ENCODE results near the gene TMEM87B. TPM values are rescaled to one million over a fixed set of nuclear protein-coding genes. Genes with fewer than 3 reads are reported as not detected.

Gene TMEM87B
- total RNA-seq, 1 experiment from 2014 or later = 21.8 TPM

DNA sequence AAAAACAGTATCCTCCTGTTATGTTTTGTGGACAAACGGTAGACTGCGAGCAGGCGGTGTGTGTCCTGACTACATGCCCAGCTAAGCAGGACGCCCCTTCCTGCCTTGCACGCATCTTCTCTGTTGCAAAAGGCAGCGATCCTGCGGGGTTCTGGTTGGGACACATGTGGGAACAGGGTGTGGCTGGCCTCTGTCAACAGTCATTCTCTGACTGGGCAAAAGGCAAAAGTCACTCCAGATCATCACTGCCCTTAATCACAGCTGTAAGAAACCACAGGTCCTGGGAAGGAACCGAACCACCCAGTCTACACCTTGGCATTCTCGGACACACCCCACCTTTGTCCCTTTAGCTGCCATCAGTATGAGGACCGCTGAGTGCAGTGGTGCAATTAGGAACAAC is 44.3 kb upstream of the TMEM87B start:
- no peaks in the 10 kb centered on the region for H3K4me1 ChIP-seq (ENCODE audit: insufficient read depth, low read length, poor library complexity, severe bottlenecking)
- ChIA-PET CTCF (no interaction called here), POLR2A (ENCODE audit: low non-redundant PET) (no interaction called here)
- no peaks in the 10 kb centered on the region for H3K9me3 ChIP-seq (ENCODE audit: low read depth, low read length, poor library complexity, severe bottlenecking)
- no peaks in the 10 kb centered on the region for H3K27me3 ChIP-seq (replicated peaks; ENCODE audit: insufficient read depth, low read depth, low read length, poor library complexity)
- peaks cover 17% of the 10 kb centered on the region for H3K36me3 ChIP-seq (ENCODE audit: insufficient read depth, low read length, poor library complexity, severe bottlenecking)
- BruUV-seq (replicated peaks) = no TSS peak
- intact Hi-C loops (cut with micrococcal nuclease; ENCODE audit: unreplicated experiment) = no loop called here
- no peak overlapping the region for H3K27ac ChIP-seq (ENCODE audit: low read depth, low read length, poor library complexity, severe bottlenecking)
- TF ChIP-seq EZH2 (IDR thresholded peaks at IDR 0.05; ENCODE audit: borderline replicate concordance, low read depth, low read length, poor library complexity, severe bottlenecking) = no peak
- TF ChIP-seq, protein P1, sequence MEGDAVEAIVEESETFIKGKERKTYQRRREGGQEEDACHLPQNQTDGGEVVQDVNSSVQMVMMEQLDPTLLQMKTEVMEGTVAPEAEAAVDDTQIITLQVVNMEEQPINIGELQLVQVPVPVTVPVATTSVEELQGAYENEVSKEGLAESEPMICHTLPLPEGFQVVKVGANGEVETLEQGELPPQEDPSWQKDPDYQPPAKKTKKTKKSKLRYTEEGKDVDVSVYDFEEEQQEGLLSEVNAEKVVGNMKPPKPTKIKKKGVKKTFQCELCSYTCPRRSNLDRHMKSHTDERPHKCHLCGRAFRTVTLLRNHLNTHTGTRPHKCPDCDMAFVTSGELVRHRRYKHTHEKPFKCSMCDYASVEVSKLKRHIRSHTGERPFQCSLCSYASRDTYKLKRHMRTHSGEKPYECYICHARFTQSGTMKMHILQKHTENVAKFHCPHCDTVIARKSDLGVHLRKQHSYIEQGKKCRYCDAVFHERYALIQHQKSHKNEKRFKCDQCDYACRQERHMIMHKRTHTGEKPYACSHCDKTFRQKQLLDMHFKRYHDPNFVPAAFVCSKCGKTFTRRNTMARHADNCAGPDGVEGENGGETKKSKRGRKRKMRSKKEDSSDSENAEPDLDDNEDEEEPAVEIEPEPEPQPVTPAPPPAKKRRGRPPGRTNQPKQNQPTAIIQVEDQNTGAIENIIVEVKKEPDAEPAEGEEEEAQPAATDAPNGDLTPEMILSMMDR (conservative IDR thresholded peaks at IDR 0.05; ENCODE audit: low read depth, low read length) = no peak
- no peak for DNase-seq (ENCODE audit: low spot score)
- no peak overlapping the region for H3K4me3 ChIP-seq (ENCODE audit: low read depth, low read length, poor library complexity, severe bottlenecking)

DNA sequence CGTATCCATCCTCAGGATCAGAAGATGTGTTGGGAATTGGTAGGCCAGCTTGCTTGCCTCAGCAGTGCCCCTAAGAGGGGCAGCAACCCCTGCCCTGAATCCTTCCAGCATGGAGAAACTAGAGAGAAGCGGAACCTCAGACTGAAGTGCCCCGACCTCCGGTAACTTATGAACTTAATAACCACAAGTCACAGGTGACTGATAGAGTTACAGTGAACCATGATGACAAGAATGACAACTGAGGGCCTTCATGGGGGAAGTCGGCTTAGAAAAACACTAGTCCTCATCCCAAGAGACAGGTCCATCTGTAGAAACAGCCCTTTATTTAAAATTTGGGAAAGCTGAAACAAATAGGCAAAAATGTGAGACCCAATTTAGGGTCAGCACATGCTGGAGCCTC is 42.5 kb upstream of the TMEM87B start:
- no peak overlapping the region for H3K4me3 ChIP-seq (ENCODE audit: low read depth, low read length, poor library complexity, severe bottlenecking)
- peaks cover 17% of the 10 kb centered on the region for H3K36me3 ChIP-seq (ENCODE audit: insufficient read depth, low read length, poor library complexity, severe bottlenecking)
- DNase-seq (ENCODE audit: low spot score) = no peak
- POLR2A ChIA-PET (ENCODE audit: low non-redundant PET) = no interaction called here
- H3K9me3 ChIP-seq (ENCODE audit: low read depth, low read length, poor library complexity, severe bottlenecking) = no peaks in the 10 kb centered on the region
- H3K27ac ChIP-seq (ENCODE audit: low read depth, low read length, poor library complexity, severe bottlenecking) = peak overlapping the region; percentile 33
- no peaks in the 10 kb centered on the region for H3K27me3 ChIP-seq (replicated peaks; ENCODE audit: insufficient read depth, low read depth, low read length, poor library complexity)
- H3K4me1 ChIP-seq (ENCODE audit: insufficient read depth, low read length, poor library complexity, severe bottlenecking) = no peaks in the 10 kb centered on the region
- no TSS peak for BruUV-seq (replicated peaks)
- intact Hi-C loops (cut with micrococcal nuclease; ENCODE audit: unreplicated experiment) = no loop called here
- CTCF ChIA-PET = no interaction called here
- TF ChIP-seq, protein P1 (conservative IDR thresholded peaks at IDR 0.05; ENCODE audit: low read depth, low read length) = no peak
- TF ChIP-seq EZH2 (IDR thresholded peaks at IDR 0.05; ENCODE audit: borderline replicate concordance, low read depth, low read length, poor library complexity, severe bottlenecking) = no peak

- TF ChIP-seq EZH2 (IDR thresholded peaks at IDR 0.05; ENCODE audit: borderline replicate concordance, low read depth, low read length, poor library complexity, severe bottlenecking) = no peak
- TF ChIP-seq, protein P1 (conservative IDR thresholded peaks at IDR 0.05; ENCODE audit: low read depth, low read length) = no peak
- no TSS peak for BruUV-seq (replicated peaks)
- intact Hi-C loops (cut with micrococcal nuclease; ENCODE audit: unreplicated experiment) = no loop called here
- ChIA-PET CTCF (no interaction called here), POLR2A (ENCODE audit: low non-redundant PET) (no interaction called here)
- Histone ChIP-seq H3K9me3 (ENCODE audit: low read depth, low read length, poor library complexity, severe bottlenecking) (no peaks in the 10 kb centered on the region), H3K27ac (ENCODE audit: low read depth, low read length, poor library complexity, severe bottlenecking) (no peak overlapping the region), H3K4me3 (ENCODE audit: low read depth, low read length, poor library complexity, severe bottlenecking) (no peak overlapping the region), H3K4me1 (ENCODE audit: insufficient read depth, low read length, poor library complexity, severe bottlenecking) (no peaks in the 10 kb centered on the region), H3K27me3 (replicated peaks; ENCODE audit: insufficient read depth, low read depth, low read length, poor library complexity) (no peaks in the 10 kb centered on the region), H3K36me3 (ENCODE audit: insufficient read depth, low read length, poor library complexity, severe bottlenecking) (no peaks in the 10 kb centered on the region)
- DNase-seq (ENCODE audit: low spot score) = no peak
Measured at GRCh38 chr2:112018846-112019245, 36.2 kb upstream of the TMEM87B start.

All from A673 (cell line).